Adipose tissue (tissue), 3 donors: Measurements from ENCODE around the gene PLG. TPM values are rescaled to one million over a fixed set of nuclear protein-coding genes. Genes with fewer than 3 reads are reported as not detected.
"Not testable (repeated sequence)": the region's sequence is repeated elsewhere in the genome, so short reads cannot be mapped to it uniquely, and the experiment has no call there.

Experiments
- H3K27ac ChIP-seq: one replicate; pipeline ENCODE4 v1.5.1; 2013; ENCODE audit warnings: low read depth, low read length
- WGBS, 3 donors: extraction: QIAGEN DNeasy Blood & Tissue Kit; methylation state at CpG; one replicate each; pipeline ENCODE4 v1.1.7; 2013; 5-methylcytosine and 5-hydroxymethylcytosine counted together
- polyA plus RNA-seq, 3 donors: library from polyadenylated mRNA; stranded (reverse); fragments of 200-250 nt; gene quantifications; one replicate each; pipeline ENCODE4 v1.2.3, GENCODE V29; 2013
- donor health status: healthy with polysubstance abuse.
- donor health status: Bipolar disorder and iron deficiency.
- donor health status: healthy.

The PLG gene
- polyA plus RNA-seq, 3 donors: not detected

DNA sequence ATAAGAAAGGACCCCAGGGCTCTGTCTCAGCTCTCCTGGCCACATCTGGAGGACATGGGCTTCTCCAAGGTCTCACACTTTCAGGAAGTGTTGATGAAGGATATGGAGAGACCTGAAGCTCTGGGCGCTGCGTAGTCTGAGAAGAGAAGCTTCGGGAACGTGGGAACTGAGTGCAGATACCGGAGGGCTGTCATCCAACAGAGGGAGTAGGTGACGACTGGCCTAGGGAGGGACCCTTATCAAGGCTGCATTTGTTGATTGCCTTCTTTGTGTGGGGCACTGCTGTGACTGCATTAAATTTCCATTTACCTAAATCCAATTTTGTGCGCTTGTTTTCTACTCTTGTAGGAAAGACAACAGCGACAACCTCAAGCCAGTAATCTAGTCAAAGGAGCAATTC lies 63.4 kb downstream of the PLG start:
- 69 to 84% (median 80%) methylated on average over 8 of the region's 8 CpGs for WGBS, 3 donors
- H3K27ac ChIP-seq: no peak overlapping the region

DNA sequence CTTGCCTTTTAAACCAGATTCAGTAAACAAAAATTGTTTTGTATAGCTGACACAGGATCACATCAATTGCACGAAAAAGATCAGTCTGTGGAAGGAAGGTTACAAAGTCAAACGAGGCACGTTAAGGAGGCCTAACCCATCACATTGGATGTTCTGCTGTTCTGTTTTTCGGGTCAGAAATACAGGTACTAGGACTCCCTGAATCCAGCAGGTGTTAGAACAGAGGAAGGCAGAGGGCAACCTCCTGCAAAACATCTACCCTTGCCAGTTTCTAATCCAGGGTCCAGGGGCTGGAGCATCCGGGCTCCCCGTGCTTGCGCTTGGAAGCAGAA lies 64.6 kb downstream of the PLG start:
- 14 to 26% (median 26%) methylated on average over 7 of the region's 7 CpGs for WGBS, 3 donors
- H3K27ac ChIP-seq: no peak overlapping the region

DNA sequence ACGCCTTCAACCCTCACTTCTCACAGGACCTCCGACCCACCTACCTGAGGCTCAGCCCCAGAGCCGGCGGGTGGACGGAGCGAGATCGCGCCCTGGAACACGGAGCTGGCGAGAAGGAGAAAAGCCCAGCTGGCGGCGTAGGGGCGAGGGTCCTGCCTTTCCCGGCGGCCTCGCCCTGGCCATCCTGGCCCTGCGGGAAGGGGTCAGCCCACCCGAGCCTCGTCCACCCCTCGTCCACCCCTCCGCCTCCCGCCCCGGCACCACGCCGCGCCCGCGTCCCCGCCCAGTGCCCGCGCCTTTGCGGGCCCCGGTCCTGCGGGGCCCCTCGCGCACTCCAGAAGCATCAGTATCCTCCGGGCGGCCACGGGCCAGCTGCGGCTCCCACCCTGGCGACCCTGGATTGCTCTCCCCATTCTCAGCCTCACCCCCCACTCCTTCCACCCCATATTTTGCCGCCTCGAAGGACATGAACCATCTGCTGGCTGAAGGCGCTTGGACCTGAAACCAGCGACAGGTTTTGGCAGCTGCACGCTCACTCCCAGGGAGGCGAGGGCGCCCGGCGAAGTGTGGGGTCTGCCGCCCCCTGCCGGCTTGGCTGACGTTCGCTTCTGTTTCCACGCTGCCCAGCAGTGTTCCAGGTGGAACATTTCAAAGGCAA lies 65.1 kb downstream of the PLG start:
- 1 to 2% (median 2%) methylated on average over 34 to 55 of the region's 55 CpGs for WGBS, 3 donors

DNA sequence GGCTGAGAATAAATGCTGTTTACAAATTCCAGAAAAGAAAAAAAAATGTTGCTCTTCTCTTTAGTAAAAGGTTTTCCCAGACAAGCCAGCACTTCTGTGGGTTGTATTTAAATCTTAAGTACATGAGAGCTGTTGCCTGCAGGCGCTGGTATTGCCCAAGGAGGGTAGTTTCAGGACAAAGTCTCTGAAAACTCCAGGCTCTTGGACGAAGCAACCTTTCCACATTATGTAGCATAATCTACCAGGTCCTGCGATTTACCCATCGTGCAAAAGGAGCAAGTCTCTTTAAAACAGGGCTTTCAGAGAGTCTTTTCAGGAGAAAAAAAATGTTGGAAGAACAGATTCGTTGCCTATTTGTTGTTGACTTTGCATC lies 65.6 kb downstream of the PLG start:
- no peak overlapping the region for H3K27ac ChIP-seq
- 27 to 38% (median 33%) methylated on average over 5 of the region's 5 CpGs for WGBS, 3 donors

More for the DNA sequence above, 65.1 kb downstream of the PLG start:
- H3K27ac ChIP-seq: no peak overlapping the region

DNA sequence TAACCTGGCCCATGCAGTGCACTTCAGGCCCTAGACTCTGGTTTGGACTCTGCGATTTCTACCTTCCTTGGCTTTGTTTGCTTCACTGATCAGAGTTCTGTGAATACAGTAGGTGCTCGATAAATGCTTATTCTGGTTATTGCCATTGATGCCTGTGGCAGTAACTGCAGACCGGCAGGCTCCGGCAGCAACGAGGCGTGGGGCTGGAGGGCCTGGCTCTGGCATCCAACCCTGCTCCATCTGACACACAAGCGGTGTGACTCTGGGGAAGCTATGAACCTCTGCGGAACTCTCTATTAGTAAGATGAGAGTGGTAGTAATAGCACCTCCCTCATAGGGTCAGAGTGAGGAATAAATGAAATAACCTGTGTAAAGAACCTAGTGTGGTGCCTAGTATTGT lies 66.1 kb downstream of the PLG start:
- WGBS, 3 donors: 88 to 91% (median 90%) methylated on average over 8 of the region's 8 CpGs
- no peak overlapping the region for H3K27ac ChIP-seq

DNA sequence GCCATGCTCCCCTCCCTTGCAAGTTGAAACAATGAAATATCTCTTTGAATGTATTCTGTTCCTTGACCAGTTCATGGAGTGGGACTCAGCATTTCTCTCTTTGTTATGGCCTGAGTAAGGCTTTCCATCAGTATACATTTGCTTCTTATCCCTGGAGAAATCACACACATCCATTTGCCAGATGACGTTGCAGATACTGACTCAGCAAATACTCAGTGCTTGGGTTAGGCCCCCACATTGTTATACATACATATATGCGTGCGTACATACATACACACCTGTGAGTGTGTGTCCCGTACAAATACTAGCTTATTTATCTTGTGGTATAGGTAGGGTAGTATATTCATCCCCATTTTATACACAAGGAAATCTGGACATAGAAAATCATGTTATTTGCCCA lies 72.4 kb downstream of the PLG start:
- no peak overlapping the region for H3K27ac ChIP-seq

DNA sequence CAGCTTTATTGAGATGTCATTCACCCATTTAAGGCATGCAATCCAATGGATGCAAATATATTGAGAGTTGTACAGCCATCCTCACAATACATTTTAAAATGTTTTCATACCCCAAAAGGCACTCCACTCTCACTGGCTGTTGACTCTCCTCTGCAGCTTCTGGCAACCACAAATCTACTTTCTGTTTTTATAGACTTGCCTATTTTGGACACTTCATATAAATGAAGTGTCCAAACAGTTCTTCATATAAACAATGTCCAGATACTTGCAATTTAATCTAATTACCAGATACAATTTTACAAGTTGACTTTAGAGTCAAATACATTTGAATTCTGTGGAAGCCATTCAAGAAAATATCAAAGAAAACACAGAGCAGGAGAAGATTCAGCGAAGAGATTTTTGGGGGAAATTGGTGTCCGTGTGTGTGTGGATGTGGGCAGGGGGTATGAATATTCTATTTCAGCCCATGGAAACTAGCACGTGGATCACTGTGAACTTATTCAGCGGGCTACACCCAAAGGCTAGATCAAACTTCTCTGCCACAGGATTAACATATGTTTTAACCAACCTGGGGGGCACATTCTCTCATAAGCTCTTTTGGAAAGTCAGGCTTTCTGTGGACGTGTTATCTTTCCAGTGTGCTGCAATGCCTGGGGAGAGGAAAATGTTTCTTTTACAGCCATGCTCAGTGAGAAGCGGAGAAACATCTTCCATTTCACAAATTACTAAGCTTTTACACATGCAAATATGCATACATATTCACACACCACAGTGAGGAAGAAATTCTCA lies 73.9 kb downstream of the PLG start:
- H3K27ac ChIP-seq: no peak overlapping the region
- 51 to 59% (median 59%) methylated on average over 6 of the region's 6 CpGs for WGBS, 3 donors

More for the DNA sequence above, 72.4 kb downstream of the PLG start:
- 82 to 88% (median 84%) methylated on average over 4 of the region's 4 CpGs for WGBS, 3 donors

DNA sequence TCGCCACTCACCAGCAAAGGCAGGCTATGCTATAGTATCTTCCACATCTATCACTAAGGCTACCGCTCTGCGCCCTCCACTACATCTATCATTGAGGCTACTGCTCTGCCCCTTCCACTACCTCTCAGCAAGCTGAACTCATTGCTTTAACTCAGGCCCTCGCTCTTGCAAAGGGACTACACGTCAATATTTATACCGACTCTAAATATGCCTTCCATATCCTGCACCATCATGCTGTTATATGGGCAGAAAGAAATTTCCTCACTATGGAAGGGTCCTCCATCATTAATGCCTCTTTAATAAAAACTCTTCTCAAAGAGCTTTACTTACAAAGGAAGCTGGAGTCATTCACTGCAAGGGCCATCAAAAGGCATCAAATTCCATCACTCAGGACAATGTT lies 77.1 kb downstream of the PLG start:
- 76 to 95% (median 94%) methylated on average over 6 of the region's 6 CpGs for WGBS, 3 donors
- H3K27ac ChIP-seq: not testable (repeated sequence)

DNA sequence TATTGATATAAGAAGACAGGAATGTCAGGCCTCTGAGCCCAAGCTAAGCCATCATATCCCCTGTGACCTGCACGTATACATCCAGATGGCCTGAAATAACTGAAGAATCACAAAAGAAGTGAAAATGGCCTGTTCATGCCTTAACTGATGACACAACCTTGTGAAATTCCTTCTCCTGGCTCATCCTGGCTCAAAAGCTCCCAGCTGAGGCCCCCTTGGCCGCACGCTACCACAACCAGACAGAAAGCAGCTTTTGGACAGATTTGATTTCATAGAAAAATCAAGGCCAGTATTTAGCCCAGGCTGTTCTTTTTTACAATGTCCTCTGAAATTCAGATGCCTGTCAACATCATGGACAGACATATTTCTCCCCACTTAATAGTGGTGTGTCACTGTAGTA lies 78.6 kb downstream of the PLG start:
- WGBS, 3 donors: 83 to 91% (median 86%) methylated on average over 3 of the region's 3 CpGs
- not testable (repeated sequence) for H3K27ac ChIP-seq

DNA sequence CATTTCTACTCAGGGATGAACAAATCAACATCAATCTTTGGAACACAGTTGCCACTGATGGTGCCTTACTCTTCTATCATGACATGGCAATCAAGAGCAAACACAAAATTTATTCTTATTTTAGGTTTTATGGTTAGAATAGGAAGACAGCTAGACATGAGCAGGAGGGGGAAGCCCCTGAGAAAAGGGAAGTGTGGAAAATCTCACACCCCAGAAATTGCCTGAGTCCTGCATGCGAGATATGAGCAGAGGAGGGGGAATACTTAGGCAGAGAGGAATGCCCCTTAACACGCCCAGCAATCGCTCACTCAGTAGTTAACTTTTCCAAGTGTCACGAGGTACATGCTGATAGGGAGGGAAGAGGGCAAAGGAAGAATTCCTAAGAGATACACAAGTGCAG lies 79.3 kb downstream of the PLG start:
- WGBS, 3 donors: 67 to 80% (median 75%) methylated on average over 4 of the region's 4 CpGs
- H3K27ac ChIP-seq: no peak overlapping the region

DNA sequence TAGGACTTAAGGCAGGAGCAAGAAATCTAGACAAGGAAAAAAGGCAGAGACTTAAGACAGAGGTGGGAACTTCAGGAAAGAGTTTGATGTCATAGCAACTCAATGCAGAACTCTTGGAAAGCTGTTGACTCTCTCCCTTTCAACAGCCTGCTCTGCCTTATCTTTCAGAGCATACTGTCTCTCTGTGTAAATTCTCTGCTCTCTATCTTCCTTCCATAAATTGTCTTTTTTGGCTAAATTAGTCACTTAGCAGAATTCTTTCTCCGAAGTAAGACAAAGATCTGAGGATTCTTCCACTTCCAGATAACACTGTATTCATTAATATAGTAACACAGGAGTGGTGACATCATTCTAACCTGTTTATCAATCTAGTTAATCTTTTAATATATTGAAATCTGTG lies 80.2 kb downstream of the PLG start:
- 58 to 69% (median 65%) methylated on average over 1 of the region's 1 CpG for WGBS, 3 donors
- no peak overlapping the region for H3K27ac ChIP-seq

DNA sequence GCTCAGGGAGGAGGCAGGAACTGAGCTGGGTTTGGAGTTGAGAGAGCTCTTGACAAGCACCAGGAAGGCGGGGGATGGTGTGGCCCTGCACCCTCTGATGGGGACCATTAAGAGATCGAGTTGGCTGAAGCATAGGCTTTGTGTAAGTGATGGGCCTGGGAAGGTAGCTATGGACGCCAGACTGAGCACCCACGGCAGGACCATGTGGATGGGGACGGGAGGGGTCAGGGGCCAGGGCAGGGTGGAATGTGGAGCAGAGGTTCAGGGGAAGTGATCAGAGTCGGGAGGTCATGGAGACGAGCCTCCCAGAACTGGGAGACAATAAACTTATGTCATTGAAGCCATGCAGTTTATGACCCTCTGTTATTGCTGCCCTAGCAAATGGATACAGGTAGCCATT lies 81.7 kb downstream of the PLG start:
- no peak overlapping the region for H3K27ac ChIP-seq
- WGBS, 3 donors: 56 to 66% (median 64%) methylated on average over 7 of the region's 7 CpGs

DNA sequence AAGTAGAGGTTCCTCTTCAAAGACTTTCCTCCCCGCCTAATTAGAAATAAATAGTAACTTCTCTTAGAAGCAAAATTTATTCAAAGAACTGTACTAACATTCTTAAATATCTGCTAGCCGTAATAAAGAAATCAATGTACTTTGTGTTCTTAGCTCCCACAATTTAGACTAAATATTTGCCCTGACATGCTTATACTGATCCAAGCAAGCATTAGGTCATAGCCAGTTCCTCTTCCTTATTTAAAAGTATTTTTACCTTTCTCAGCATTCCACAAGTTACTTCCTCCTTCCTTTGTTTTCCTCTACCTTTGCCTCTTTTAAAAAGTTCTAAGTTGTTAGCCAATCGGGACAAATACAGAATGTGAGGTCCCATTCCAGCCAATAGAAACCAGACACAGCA lies 86.1 kb downstream of the PLG start:
- H3K27ac ChIP-seq: not testable (repeated sequence)
- WGBS, 3 donors: 81 to 87% (median 85%) methylated on average over 3 of the region's 3 CpGs

DNA sequence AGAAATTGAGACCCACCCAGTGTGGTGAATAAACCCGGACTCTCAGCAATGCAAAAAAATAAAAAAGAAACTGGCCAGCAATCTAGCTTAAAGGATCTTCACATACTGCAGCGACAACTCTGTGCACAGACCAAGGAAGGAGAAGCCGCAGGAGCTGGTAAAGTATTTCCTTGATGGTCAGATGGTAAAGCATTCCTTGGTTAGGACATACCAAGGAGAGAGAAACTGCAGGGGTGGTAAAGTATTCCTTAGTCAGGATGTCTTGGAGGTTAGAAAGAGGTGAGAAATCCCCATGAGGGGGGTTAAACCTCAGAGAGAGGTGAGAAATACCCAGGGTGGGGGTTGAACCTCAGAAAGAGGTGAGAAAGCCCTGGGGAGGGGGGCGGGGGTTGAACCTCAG lies 86.8 kb downstream of the PLG start:
- WGBS, 3 donors: 73 to 81% (median 73%) methylated on average over 4 of the region's 4 CpGs
- no peak overlapping the region for H3K27ac ChIP-seq

DNA sequence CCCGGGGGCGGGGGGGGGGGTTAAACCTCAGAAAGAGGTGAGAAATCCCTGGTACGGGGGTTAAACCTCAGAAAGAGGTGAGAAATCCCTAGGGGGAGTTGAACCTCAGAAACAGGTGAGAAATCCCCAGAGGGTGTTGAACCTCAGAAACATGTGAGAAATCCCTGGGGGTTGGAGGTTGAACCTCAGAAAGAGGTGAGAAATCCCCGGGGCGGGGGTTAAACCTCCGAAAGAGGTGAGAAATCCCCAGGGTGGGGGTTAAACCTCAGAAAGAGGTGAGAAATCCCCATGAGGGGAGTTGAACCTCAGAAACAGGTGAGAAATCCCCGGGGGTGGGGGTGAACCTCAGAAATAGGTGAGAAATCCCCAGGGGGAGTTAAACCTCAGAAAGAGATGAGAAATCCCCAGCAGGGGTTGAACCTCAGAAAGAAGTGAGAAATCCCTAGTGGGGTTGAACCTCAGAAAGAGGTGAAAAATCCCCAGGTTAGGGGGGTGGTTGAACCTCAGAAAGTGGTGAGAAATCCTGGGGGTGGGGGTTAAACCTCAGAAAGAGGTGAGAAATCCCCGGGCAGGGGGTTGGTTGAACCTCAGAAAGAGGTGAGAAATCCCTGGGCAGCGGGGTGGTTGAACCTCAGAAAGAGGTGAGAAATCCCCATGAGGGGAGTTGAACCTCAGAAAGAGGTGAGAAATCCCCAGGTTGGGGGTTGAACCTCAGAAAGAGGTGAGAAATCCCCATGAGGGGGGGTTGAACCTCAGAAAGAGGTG lies 87.4 kb downstream of the PLG start:
- 78 to 84% (median 78%) methylated on average over 8 to 9 of the region's 9 CpGs for WGBS, 3 donors
- H3K27ac ChIP-seq: no peak overlapping the region

DNA sequence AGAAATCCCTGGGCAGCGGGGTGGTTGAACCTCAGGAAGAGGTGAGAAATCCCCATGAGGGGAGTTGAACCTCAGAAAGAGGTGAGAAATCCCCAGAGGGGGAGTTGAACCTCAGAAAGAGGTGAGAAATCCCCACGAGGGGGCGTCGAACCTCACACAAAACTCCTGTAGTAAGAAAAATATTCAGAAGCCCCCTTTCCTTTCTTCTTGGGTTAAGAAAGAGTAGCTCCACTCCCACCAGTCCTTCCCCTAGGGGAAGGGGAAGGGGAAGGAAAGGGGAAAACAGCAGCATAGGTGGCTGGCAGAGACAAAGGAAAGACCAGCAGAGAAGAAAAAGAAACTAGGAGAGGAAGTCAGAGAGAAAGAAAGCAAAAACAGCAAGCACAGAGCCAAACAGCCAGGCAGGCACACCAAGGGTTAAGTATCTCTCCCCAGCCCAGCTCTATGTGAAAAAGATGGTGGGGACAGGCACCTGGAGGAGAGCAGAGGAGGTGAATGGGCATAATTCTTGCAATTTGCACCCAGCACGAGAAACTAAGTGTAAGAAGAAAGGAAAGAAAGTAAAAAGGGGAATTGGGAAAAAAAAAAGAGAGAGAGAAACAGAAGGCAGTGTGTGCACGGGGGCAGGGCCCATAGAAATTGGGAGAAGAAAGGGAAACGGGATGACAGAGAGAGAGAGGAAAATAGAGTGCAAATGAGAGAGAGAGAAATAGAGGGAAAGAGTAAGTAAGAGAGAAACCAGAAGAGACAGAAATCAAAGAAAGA lies 88.2 kb downstream of the PLG start:
- WGBS, 3 donors: 56 to 58% (median 57%) methylated on average over 7 of the region's 7 CpGs
- H3K27ac ChIP-seq: no peak overlapping the region

DNA sequence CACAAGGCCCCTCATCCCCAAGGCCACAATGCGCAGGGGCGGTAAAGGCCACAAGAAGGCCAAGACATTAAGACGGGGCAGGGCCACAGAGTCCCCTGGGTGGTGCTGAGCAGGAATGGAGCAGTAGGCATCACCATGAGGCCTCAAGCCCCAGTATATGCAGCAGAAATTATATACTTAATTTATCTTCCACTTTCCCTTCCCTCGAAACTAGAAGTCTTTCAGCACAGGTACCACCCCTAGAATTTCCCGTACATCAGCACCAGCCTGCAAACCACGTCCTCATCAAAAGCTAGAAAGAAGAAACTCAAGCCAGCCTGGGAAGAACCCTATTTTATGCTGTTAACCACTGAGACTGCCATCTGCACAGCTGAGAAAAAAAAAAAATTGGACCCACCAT lies 89.4 kb downstream of the PLG start:
- H3K27ac ChIP-seq: no peak overlapping the region
- WGBS, 3 donors: 81 to 89% (median 89%) methylated on average over 6 of the region's 6 CpGs

DNA sequence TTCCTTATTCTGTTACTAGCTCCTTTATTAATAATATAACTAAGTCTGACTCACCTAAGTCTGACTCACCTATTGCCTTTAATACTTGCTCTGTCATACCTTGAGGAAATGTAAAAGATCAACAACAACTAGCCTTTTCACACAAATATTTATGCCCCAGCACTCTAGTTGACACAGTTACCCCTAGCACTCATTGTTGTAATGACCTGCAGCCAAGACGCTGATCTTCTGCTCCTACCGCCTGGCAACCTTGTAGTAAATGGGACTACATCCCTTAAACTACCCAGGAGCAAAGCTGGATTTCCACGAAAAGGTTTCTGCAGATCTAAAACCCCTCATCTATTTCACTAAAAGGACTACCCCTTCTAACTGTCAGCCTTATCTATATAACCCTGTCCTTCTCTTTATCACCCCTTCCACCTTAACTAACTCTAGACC lies 90.0 kb downstream of the PLG start:
- H3K27ac ChIP-seq: no peak overlapping the region
- 84 to 88% (median 87%) methylated on average over 3 of the region's 3 CpGs for WGBS, 3 donors

DNA sequence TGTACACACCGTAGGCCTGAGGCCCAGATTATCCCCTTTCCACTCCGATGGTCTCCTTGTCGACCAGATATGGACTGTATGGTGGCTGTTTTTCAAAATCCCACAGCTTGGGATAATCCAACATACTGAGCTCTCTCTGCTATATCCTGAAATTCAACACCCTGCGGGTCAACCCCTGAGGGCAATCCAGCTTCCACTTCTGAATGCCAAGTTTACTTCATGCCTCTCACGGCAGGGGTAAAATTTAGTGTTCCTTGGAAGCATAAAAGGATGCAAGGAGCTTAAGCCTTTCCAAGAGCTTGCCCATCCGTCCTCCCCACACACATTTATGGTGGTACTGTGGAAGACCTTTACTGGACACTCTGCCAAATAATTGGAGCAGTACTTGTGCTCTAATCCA lies 90.7 kb downstream of the PLG start:
- no peak overlapping the region for H3K27ac ChIP-seq
- 65 to 78% (median 69%) methylated on average over 6 of the region's 6 CpGs for WGBS, 3 donors
